ENCODE measurements around the gene PLA2G4B. TPM values are rescaled to one million over a fixed set of nuclear protein-coding genes. Genes with fewer than 3 reads are reported as not detected.

Gene PLA2G4B
- total RNA-seq, 1 experiment from 2014 or later = 11.0 TPM

- TF ChIP-seq, protein P1, sequence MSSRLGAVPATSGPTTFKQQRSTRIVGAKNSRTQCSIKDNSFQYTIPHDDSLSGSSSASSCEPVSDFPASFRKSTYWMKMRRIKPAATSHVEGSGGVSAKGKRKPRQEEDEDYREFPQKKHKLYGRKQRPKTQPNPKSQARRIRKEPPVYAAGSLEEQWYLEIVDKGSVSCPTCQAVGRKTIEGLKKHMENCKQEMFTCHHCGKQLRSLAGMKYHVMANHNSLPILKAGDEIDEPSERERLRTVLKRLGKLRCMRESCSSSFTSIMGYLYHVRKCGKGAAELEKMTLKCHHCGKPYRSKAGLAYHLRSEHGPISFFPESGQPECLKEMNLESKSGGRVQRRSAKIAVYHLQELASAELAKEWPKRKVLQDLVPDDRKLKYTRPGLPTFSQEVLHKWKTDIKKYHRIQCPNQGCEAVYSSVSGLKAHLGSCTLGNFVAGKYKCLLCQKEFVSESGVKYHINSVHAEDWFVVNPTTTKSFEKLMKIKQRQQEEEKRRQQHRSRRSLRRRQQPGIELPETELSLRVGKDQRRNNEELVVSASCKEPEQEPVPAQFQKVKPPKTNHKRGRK (CRISPR knock-in tag; IDR thresholded peaks at IDR 0.05; ENCODE audit: borderline replicate concordance) = no peak
- TF ChIP-seq GABPB1 (CRISPR knock-in tag; IDR thresholded peaks at IDR 0.05) (no peak), ZMAT4 (CRISPR knock-in tag; IDR thresholded peaks at IDR 0.05) (no peak), CBFB (CRISPR knock-in tag; IDR thresholded peaks at IDR 0.05; ENCODE audit: low read depth) (no peak), ZNF219 (CRISPR knock-in tag; IDR thresholded peaks at IDR 0.05; ENCODE audit: borderline replicate concordance) (no peak)
Measured at GRCh38 chr15:41854443-41854842, 15.8 kb downstream of the PLA2G4B start (continued).

- ChIA-PET POLR2A (interaction anchor here (1.3 kb wide), 1 partner anchor 32 kb away, joined by 3 read pairs; no protein-coding TSS in a partner anchor), CTCF (interaction anchor here (1.9 kb wide), 1 partner anchor 50 kb away, joined by 10 read pairs; no protein-coding TSS in a partner anchor)
- Mint-ChIP-seq H3K4me3 (no peak overlapping the region), H3K27me3 (ENCODE audit: low read depth) (no peaks in the 10 kb centered on the region), H3K27ac (no peak overlapping the region), H3K4me1 (peaks cover 4% of the 10 kb centered on the region), H3K9me3 (no peaks in the 10 kb centered on the region), H3K36me3 (no peaks in the 10 kb centered on the region)
- TF ChIP-seq ZNF138 (CRISPR knock-in tag; conservative IDR thresholded peaks at IDR 0.05) = no peak
- TF ChIP-seq ZNF219 (CRISPR knock-in tag; IDR thresholded peaks at IDR 0.05; ENCODE audit: borderline replicate concordance) = no peak
- no peak for TF ChIP-seq PREB (CRISPR knock-in tag; IDR thresholded peaks at IDR 0.05; ENCODE audit: borderline replicate concordance)
- TF ChIP-seq FOXP4 (CRISPR knock-in tag; IDR thresholded peaks at IDR 0.05) = no peak
- TF ChIP-seq JUN (CRISPR knock-in tag; IDR thresholded peaks at IDR 0.05) = no peak
- TF ChIP-seq ZNF263 (CRISPR knock-in tag; IDR thresholded peaks at IDR 0.05; ENCODE audit: low read depth) = no peak
- no peak for TF ChIP-seq FOXJ3 (CRISPR knock-in tag; IDR thresholded peaks at IDR 0.05; ENCODE audit: borderline replicate concordance)
- TF ChIP-seq NR3C1 (CRISPR knock-in tag; conservative IDR thresholded peaks at IDR 0.05; ENCODE audit: low read depth) = no peak
- TF ChIP-seq ARID4B (CRISPR knock-in tag; IDR thresholded peaks at IDR 0.05; ENCODE audit: borderline replicate concordance) = no peak
- TF ChIP-seq ZNF425 (CRISPR knock-in tag; conservative IDR thresholded peaks at IDR 0.05) = no peak
- TF ChIP-seq, protein P2, sequence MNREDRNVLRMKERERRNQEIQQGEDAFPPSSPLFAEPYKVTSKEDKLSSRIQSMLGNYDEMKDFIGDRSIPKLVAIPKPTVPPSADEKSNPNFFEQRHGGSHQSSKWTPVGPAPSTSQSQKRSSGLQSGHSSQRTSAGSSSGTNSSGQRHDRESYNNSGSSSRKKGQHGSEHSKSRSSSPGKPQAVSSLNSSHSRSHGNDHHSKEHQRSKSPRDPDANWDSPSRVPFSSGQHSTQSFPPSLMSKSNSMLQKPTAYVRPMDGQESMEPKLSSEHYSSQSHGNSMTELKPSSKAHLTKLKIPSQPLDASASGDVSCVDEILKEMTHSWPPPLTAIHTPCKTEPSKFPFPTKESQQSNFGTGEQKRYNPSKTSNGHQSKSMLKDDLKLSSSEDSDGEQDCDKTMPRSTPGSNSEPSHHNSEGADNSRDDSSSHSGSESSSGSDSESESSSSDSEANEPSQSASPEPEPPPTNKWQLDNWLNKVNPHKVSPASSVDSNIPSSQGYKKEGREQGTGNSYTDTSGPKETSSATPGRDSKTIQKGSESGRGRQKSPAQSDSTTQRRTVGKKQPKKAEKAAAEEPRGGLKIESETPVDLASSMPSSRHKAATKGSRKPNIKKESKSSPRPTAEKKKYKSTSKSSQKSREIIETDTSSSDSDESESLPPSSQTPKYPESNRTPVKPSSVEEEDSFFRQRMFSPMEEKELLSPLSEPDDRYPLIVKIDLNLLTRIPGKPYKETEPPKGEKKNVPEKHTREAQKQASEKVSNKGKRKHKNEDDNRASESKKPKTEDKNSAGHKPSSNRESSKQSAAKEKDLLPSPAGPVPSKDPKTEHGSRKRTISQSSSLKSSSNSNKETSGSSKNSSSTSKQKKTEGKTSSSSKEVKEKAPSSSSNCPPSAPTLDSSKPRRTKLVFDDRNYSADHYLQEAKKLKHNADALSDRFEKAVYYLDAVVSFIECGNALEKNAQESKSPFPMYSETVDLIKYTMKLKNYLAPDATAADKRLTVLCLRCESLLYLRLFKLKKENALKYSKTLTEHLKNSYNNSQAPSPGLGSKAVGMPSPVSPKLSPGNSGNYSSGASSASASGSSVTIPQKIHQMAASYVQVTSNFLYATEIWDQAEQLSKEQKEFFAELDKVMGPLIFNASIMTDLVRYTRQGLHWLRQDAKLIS (CRISPR knock-in tag; IDR thresholded peaks at IDR 0.05; ENCODE audit: borderline replicate concordance) = no peak
- DNase-seq (ENCODE audit: low spot score) = no peak
- peak; percentile 13 for ATAC-seq
Measured at GRCh38 chr15:41855261-41855961, 16.8 kb downstream of the PLA2G4B start.
